GM12878 (cell line): ENCODE measurements around the gene TSPAN12.

Experiments used
- CEBPB ChIP-seq, 2 experiments: fragments of 150-350 bp in 1 of 2; IDR thresholded peaks; 2 replicates each; pipeline ENCODE4 v1.6.1; 2012 to 2014; ENCODE audit warnings: low read depth in 2 of 2, low read length in 2 of 2, borderline replicate concordance in 1 of 2, inconsistent platforms in 1 of 2
- CHD1 ChIP-seq: IDR thresholded peaks from 2 replicates; pipeline ENCODE4 v1.6.1; 2012; ENCODE audit warnings: low read depth, low read length, improper control_type of control experiment
- MTA3 ChIP-seq: IDR thresholded peaks from 2 replicates; pipeline ENCODE4 v1.6.1; 2012; ENCODE audit warnings: low read length, inconsistent platforms, borderline replicate concordance
- NR2C1 ChIP-seq: fragments of 450-650 bp; IDR thresholded peaks from 2 replicates; pipeline ENCODE4 v1.6.1; 2017; ENCODE audit warnings: antibody characterized with exemption, mild to moderate bottlenecking, moderate library complexity
- POLR2AphosphoS5 ChIP-seq: IDR thresholded peaks from 2 replicates; pipeline ENCODE4 v1.6.1; 2011; ENCODE audit warnings: mild to moderate bottlenecking, low read length, inconsistent platforms

DNA sequence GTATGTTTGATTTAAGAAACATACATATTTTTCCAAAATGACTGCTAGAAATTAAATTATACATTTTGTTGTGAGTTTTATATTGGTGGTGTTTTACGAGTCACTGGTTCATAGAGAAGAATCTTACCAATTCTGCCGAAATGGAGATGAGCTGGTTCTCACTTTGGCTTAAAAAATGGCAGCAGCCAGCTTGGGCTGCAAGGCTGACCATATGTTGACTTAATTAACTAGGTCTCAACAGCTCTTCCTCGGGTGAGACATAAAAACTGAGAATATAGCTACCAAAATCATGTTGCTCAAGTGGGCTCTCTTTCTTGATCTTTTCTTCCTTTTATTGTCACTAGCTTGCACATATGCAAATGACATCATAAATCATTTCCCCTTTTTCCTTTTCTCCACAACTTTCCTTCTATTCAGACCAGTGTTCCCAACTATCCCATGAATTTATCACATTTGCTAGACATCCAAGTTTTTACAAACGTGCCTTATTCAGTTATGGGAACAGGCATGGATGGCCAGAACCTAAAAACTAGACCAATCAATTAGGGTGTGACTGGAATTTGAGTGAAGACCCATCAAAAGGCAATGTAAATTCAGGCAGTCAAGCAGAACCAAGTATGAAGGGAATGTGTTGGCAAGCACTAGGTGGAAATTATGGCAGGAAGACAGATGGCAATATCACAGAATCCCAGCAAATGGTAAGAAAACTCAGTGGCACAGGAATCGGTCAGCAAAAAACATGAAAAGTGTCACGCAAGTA lies 6.4 kb upstream of the TSPAN12 start:
- TF ChIP-seq CHD1 (no peak), MTA3 (no peak), POLR2AphosphoS5 (no peak), NR2C1 (no peak), CEBPB (IDR thresholded peaks at IDR 0.05; ENCODE audit: borderline replicate concordance in 1 of 2, low read depth in 2 of 2, low read length in 2 of 2) (no peak)
